ENCODE measurements around the gene RIMBP2. TPM values are rescaled to one million over a fixed set of nuclear protein-coding genes. Genes with fewer than 3 reads are reported as not detected.

The RIMBP2 gene
- polyA plus RNA-seq, 1 of the 3 experiments (the other 2 are of a cell fraction) = 0.90 TPM

GRCh38 chr12:130435826-130436225 lies 280.3 kb downstream of the RIMBP2 start:
- no peak for DNase-seq
- no peaks in the 10 kb centered on the region for H3K27me3 ChIP-seq (ENCODE audit: insufficient read depth)
- H3K4me1 ChIP-seq (ENCODE audit: control insufficient read depth in 1 of 2, insufficient read depth in 2 of 2, low read depth in 1 of 2, low read length in 1 of 2) = no peaks in the 10 kb centered on the region
- H3K36me3 ChIP-seq (replicated peaks in 1 of 2; ENCODE audit: control insufficient read depth in 1 of 2, insufficient read depth in 2 of 2, low read length in 1 of 2) = no peaks in the 10 kb centered on the region
- POLR2A ChIA-PET = no interaction called here
- WGBS (ENCODE audit: low lambda C conversion rate) = 59% methylated on average over 15 of the region's 17 CpGs
- TF ChIP-seq YY1 (IDR thresholded peaks at IDR 0.05; ENCODE audit: low read depth) (no peak), MEF2A (IDR thresholded peaks at IDR 0.05; ENCODE audit: borderline replicate concordance, low read depth) (no peak), FOXM1 (IDR thresholded peaks at IDR 0.05; ENCODE audit: low read depth) (no peak), GATA2 (CRISPR knock-in tag; IDR thresholded peaks at IDR 0.05) (no peak), NRF1 (IDR thresholded peaks at IDR 0.05; ENCODE audit: low read depth, low read length) (no peak), CTCF (IDR thresholded peaks at IDR 0.05) (no peak), MXI1 (IDR thresholded peaks at IDR 0.05; ENCODE audit: low read depth, low read length) (no peak), RFX5 (IDR thresholded peaks at IDR 0.05; ENCODE audit: low read length) (no peak), SIN3A (IDR thresholded peaks at IDR 0.05; ENCODE audit: borderline replicate concordance, low read depth, low read length) (no peak), MAX (IDR thresholded peaks at IDR 0.05; ENCODE audit: low read depth) (no peak), ELF1 (IDR thresholded peaks at IDR 0.05) (no peak), RXRA (IDR thresholded peaks at IDR 0.05; ENCODE audit: borderline replicate concordance, low read depth) (no peak), FOXJ3 (CRISPR knock-in tag; IDR thresholded peaks at IDR 0.05) (no peak), SMC3 (IDR thresholded peaks at IDR 0.05; ENCODE audit: low read depth, low read length) (no peak)
- TF ChIP-seq, protein P1, sequence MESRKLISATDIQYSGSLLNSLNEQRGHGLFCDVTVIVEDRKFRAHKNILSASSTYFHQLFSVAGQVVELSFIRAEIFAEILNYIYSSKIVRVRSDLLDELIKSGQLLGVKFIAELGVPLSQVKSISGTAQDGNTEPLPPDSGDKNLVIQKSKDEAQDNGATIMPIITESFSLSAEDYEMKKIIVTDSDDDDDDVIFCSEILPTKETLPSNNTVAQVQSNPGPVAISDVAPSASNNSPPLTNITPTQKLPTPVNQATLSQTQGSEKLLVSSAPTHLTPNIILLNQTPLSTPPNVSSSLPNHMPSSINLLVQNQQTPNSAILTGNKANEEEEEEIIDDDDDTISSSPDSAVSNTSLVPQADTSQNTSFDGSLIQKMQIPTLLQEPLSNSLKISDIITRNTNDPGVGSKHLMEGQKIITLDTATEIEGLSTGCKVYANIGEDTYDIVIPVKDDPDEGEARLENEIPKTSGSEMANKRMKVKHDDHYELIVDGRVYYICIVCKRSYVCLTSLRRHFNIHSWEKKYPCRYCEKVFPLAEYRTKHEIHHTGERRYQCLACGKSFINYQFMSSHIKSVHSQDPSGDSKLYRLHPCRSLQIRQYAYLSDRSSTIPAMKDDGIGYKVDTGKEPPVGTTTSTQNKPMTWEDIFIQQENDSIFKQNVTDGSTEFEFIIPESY (IDR thresholded peaks at IDR 0.05; ENCODE audit: borderline replicate concordance, low read depth) = no peak
- H3K79me2 ChIP-seq (ENCODE audit: insufficient read depth) = no peaks in the 10 kb centered on the region
- no peak overlapping the region for H3K9ac ChIP-seq
- CTCF ChIA-PET = no interaction called here
- H3K9me2 ChIP-seq = no peaks in the 10 kb centered on the region
- no peak overlapping the region for H3K4me2 ChIP-seq
- H3K27ac ChIP-seq (ENCODE audit: low read depth in 2 of 2, low read length in 1 of 2) = no peak overlapping the region
- H3K4me3 ChIP-seq (ENCODE audit: low read depth in 2 of 2, low read length in 1 of 2) = no peak overlapping the region
- no peaks in the 10 kb centered on the region for H3F3A ChIP-seq (replicated peaks; ENCODE audit: insufficient read depth)
- H2AFZ ChIP-seq (ENCODE audit: low read depth) = no peak overlapping the region
- H4K20me1 ChIP-seq (ENCODE audit: insufficient read depth) = no peaks in the 10 kb centered on the region
- H3K9me3 ChIP-seq = no peaks in the 10 kb centered on the region

DNA sequence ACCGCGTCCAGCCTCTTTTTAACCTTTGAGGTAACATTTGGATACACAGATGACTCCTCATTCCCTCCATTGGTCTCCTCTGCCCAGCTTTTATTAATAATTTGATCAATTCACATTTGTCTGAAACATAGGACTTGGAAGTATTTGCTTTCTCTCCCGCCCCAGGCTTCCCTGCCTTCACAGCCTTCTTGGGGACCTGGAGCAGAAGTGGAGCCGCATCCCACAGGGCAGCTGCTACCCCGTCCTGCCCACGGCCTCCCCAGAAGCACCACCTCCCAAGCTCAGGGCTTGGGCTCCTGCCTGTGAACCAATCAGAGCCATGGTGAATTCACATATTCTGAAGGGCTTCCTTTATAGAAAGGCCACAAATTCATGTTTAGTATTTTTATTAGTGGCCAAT lies 280.8 kb downstream of the RIMBP2 start:
- Histone ChIP-seq H3K4me1 (ENCODE audit: control insufficient read depth in 1 of 2, insufficient read depth in 2 of 2, low read depth in 1 of 2, low read length in 1 of 2) (no peaks in the 10 kb centered on the region), H3K9me2 (no peaks in the 10 kb centered on the region), H2AFZ (ENCODE audit: low read depth) (no peak overlapping the region), H3K79me2 (ENCODE audit: insufficient read depth) (no peaks in the 10 kb centered on the region), H3K27me3 (ENCODE audit: insufficient read depth) (no peaks in the 10 kb centered on the region), H3K9ac (no peak overlapping the region), H3K4me2 (no peak overlapping the region), H3F3A (replicated peaks; ENCODE audit: insufficient read depth) (no peaks in the 10 kb centered on the region), H3K4me3 (ENCODE audit: low read depth in 2 of 2, low read length in 1 of 2) (no peak overlapping the region), H3K9me3 (no peaks in the 10 kb centered on the region), H3K27ac (ENCODE audit: low read depth in 2 of 2, low read length in 1 of 2) (no peak overlapping the region), H4K20me1 (ENCODE audit: insufficient read depth) (no peaks in the 10 kb centered on the region), H3K36me3 (replicated peaks in 1 of 2; ENCODE audit: control insufficient read depth in 1 of 2, insufficient read depth in 2 of 2, low read length in 1 of 2) (no peaks in the 10 kb centered on the region)
- WGBS (ENCODE audit: low lambda C conversion rate) = 53% methylated on average over 6 of the region's 6 CpGs
- POLR2A ChIA-PET = no interaction called here
- CTCF ChIA-PET = no interaction called here
- no peak for DNase-seq
- TF ChIP-seq RXRA (IDR thresholded peaks at IDR 0.05; ENCODE audit: borderline replicate concordance, low read depth) = no peak
- no peak for TF ChIP-seq RFX5 (IDR thresholded peaks at IDR 0.05; ENCODE audit: low read length)
- TF ChIP-seq, protein P2, sequence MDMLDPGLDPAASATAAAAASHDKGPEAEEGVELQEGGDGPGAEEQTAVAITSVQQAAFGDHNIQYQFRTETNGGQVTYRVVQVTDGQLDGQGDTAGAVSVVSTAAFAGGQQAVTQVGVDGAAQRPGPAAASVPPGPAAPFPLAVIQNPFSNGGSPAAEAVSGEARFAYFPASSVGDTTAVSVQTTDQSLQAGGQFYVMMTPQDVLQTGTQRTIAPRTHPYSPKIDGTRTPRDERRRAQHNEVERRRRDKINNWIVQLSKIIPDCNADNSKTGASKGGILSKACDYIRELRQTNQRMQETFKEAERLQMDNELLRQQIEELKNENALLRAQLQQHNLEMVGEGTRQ (IDR thresholded peaks at IDR 0.05; ENCODE audit: borderline replicate concordance, low read depth, low read length) = no peak
- TF ChIP-seq JUND (IDR thresholded peaks at IDR 0.05) = no peak
- TF ChIP-seq FOSL2 (IDR thresholded peaks at IDR 0.05; ENCODE audit: borderline replicate concordance, low read depth) = no peak
- no peak for TF ChIP-seq CTCF (IDR thresholded peaks at IDR 0.05)
- TF ChIP-seq, protein P1 (IDR thresholded peaks at IDR 0.05; ENCODE audit: borderline replicate concordance, low read depth) = no peak
- no peak for TF ChIP-seq GATA2 (CRISPR knock-in tag; IDR thresholded peaks at IDR 0.05)
- no peak for TF ChIP-seq GABPA (IDR thresholded peaks at IDR 0.05; ENCODE audit: low read depth)
- TF ChIP-seq TEAD4 (IDR thresholded peaks at IDR 0.05; ENCODE audit: borderline replicate concordance, insufficient read depth) = no peak

Data from SK-N-SH (cell line).